WTC11 (cell line): ENCODE measurements around the gene TPR.

Source experiments
- CBFB ChIP-seq: sonication (generic); formaldehyde crosslinking; IDR thresholded peaks from 2 replicates; pipeline ENCODE4 v1.8.1; 2022; ENCODE audit warnings: mild to moderate bottlenecking, low read depth, missing genetic modification reagents
- CTCF ChIP-seq: fragments of 200-600 bp; IDR thresholded peaks from 2 replicates; pipeline ENCODE4 v1.8.0; 2022; ENCODE audit warnings: antibody characterized with exemption
- E2F1 ChIP-seq: sonication (generic); formaldehyde crosslinking; IDR thresholded peaks from 2 replicates; pipeline ENCODE4 v1.8.0; 2022; ENCODE audit warnings: mild to moderate bottlenecking, missing genetic modification reagents
- FOXJ3 ChIP-seq: sonication (generic); formaldehyde crosslinking; IDR thresholded peaks from 2 replicates; pipeline ENCODE4 v1.9.0; 2021; ENCODE audit warnings: missing genetic modification reagents, mild to moderate bottlenecking, borderline replicate concordance
- FOXP1 ChIP-seq: sonication (generic); formaldehyde crosslinking; IDR thresholded peaks from 2 replicates; pipeline ENCODE4 v1.8.0; 2022; ENCODE audit warnings: missing genetic modification reagents, mild to moderate bottlenecking, moderate library complexity, borderline replicate concordance
- MAX ChIP-seq: sonication (generic); formaldehyde crosslinking; IDR thresholded peaks from 2 replicates; pipeline ENCODE4 v1.8.0; 2022; ENCODE audit warnings: mild to moderate bottlenecking, missing genetic modification reagents
- NR2C2 ChIP-seq: sonication (generic); formaldehyde crosslinking; IDR thresholded peaks from 2 replicates; pipeline ENCODE4 v1.8.0; 2022; ENCODE audit warnings: mild to moderate bottlenecking, missing genetic modification reagents
- PRDM15 ChIP-seq: sonication (generic); formaldehyde crosslinking; IDR thresholded peaks from 2 replicates; pipeline ENCODE4 v1.8.0; 2022; ENCODE audit warnings: missing genetic modification reagents
- TEAD4 ChIP-seq: sonication (generic); formaldehyde crosslinking; IDR thresholded peaks from 2 replicates; pipeline ENCODE4 v1.8.0; 2022; ENCODE audit warnings: mild to moderate bottlenecking, missing genetic modification reagents
- ZBTB43 ChIP-seq: sonication (generic); formaldehyde crosslinking; IDR thresholded peaks from 2 replicates; pipeline ENCODE4 v1.8.1; 2023; ENCODE audit warnings: mild to moderate bottlenecking, missing genetic modification reagents
- ZNF416 ChIP-seq: fragments of 250-450 bp; sonication (Bioruptor Pico); IDR thresholded peaks from 2 replicates; pipeline ENCODE4 v1.9.0; 2021; ENCODE audit warnings: mild to moderate bottlenecking, inconsistent platforms
- ZNF423 ChIP-seq: fragments of 250-450 bp; sonication (Bioruptor Pico); IDR thresholded peaks from 2 replicates; pipeline ENCODE4 v2.1.2; 2022; ENCODE audit warnings: mild to moderate bottlenecking, moderate library complexity

GRCh38 chr1:186375152-186375928 lies at the start of gene TPR, which contains the start of gene ODR4:
- peak; percentile 73 for TF ChIP-seq MAX (CRISPR knock-in tag)
- TF ChIP-seq FOXJ3 (CRISPR knock-in tag): no peak
- TF ChIP-seq TEAD4 (CRISPR knock-in tag): no peak
- TF ChIP-seq CTCF: peak; percentile 68
- 0 out of 2 replicates have a peak, but pooled peaks have one; percentile 15 for TF ChIP-seq ZBTB43
- no peak for TF ChIP-seq ZNF416 (CRISPR knock-in tag)
- TF ChIP-seq ZNF423 (CRISPR knock-in tag): no peak
- no peak for TF ChIP-seq NR2C2 (CRISPR knock-in tag)
- 0 out of 2 replicates have a peak, but pooled peaks have one; percentile 35 for TF ChIP-seq PRDM15
- no peak for TF ChIP-seq FOXP1 (CRISPR knock-in tag)
- no peak for TF ChIP-seq CBFB
- TF ChIP-seq E2F1 (CRISPR knock-in tag): no peak
